Trophoblast cell (in vitro differentiated cells and primary cell): ENCODE data around the gene CSTA.

ENCODE experiments used
- DNase-seq, 2 donors: peaks; one replicate each; pipeline ENCODE4 v3.0.0-alpha.2; 2016
- H2AFZ ChIP-seq: 2 replicates; pipeline ENCODE4 v1.6.1; 2013; ENCODE audit warnings: low read length, moderate library complexity, mild to moderate bottlenecking; ENCODE audit not compliant: insufficient read depth, poor library complexity
- H2AK5ac ChIP-seq: 2 replicates; pipeline ENCODE4 v1.6.1; 2013; ENCODE audit warnings: mild to moderate bottlenecking, low read length
- H2BK120ac ChIP-seq: 2 replicates; pipeline ENCODE4 v1.6.1; 2013; ENCODE audit warnings: low read length, mild to moderate bottlenecking, moderate library complexity; ENCODE audit not compliant: insufficient read depth, poor library complexity
- H2BK12ac ChIP-seq: 2 replicates; pipeline ENCODE4 v1.6.1; 2013; ENCODE audit warnings: mild to moderate bottlenecking, low read length, moderate library complexity
- H2BK5ac ChIP-seq: 2 replicates; pipeline ENCODE4 v1.6.1; 2013; ENCODE audit warnings: low read length, low read depth, moderate library complexity, mild to moderate bottlenecking; ENCODE audit not compliant: poor library complexity
- H3K14ac ChIP-seq: 2 replicates; pipeline ENCODE4 v1.6.1; 2013; ENCODE audit warnings: mild to moderate bottlenecking, low read length
- H3K18ac ChIP-seq: 2 replicates; pipeline ENCODE4 v1.6.1; 2013; ENCODE audit warnings: mild to moderate bottlenecking, low read length
- H3K23ac ChIP-seq: 2 replicates; pipeline ENCODE4 v1.6.1; 2013; ENCODE audit warnings: low read length
- H3K27ac ChIP-seq: 2 replicates; pipeline ENCODE4 v1.5.1; 2013; ENCODE audit warnings: low read depth, mild to moderate bottlenecking, inconsistent platforms, low read length, moderate library complexity
- H3K27me3 ChIP-seq: 2 replicates; pipeline ENCODE4 v1.6.1; 2013; ENCODE audit warnings: inconsistent platforms, mild to moderate bottlenecking, low read length, moderate library complexity; ENCODE audit not compliant: insufficient read depth
- H3K36me3 ChIP-seq, 2 experiments: 1 replicate in 1 of 2; 2 replicates in 1 of 2; pipeline ENCODE4 v1.6.1; 2013; ENCODE audit warnings: low read length in 2 of 2, mild to moderate bottlenecking in 2 of 2, moderate library complexity in 1 of 2; ENCODE audit not compliant: insufficient read depth in 2 of 2, control insufficient read depth in 1 of 2
- H3K4ac ChIP-seq: 2 replicates; pipeline ENCODE4 v1.6.1; 2013; ENCODE audit warnings: low read depth, mild to moderate bottlenecking, low read length, moderate library complexity
- H3K4me1 ChIP-seq, 2 experiments: 1 replicate in 1 of 2; 2 replicates in 1 of 2; pipeline ENCODE4 v1.6.1; 2013; ENCODE audit warnings: low read length in 2 of 2, mild to moderate bottlenecking in 2 of 2, moderate library complexity in 1 of 2; ENCODE audit not compliant: insufficient read depth in 2 of 2, control insufficient read depth in 1 of 2
- H3K4me2 ChIP-seq: 2 replicates; pipeline ENCODE4 v1.6.1; 2013; ENCODE audit warnings: inconsistent platforms, mild to moderate bottlenecking, low read length, moderate library complexity
- H3K4me3 ChIP-seq: 2 replicates; pipeline ENCODE4 v1.5.1; 2013; ENCODE audit warnings: mild to moderate bottlenecking, low read depth, low read length, inconsistent platforms
- H3K79me1 ChIP-seq: one replicate; pipeline ENCODE4 v1.6.1; 2013; ENCODE audit warnings: low read length
- H3K79me2 ChIP-seq: 2 replicates; pipeline ENCODE4 v1.6.1; 2013; ENCODE audit warnings: low read length, mild to moderate bottlenecking; ENCODE audit not compliant: control insufficient read depth, insufficient read depth, poor library complexity
- H3K9ac ChIP-seq: 2 replicates; pipeline ENCODE4 v1.6.1; 2013; ENCODE audit warnings: mild to moderate bottlenecking, low read length
- H3K9me3 ChIP-seq: 2 replicates; pipeline ENCODE4 v1.6.1; 2013; ENCODE audit warnings: low read depth, mild to moderate bottlenecking, control low read depth, inconsistent platforms, low read length; ENCODE audit not compliant: insufficient read depth
- H4K12ac ChIP-seq: 2 replicates; pipeline ENCODE4 v1.6.1; 2013; ENCODE audit warnings: low read depth, mild to moderate bottlenecking, low read length, moderate library complexity
- H4K8ac ChIP-seq: 2 replicates; pipeline ENCODE4 v1.6.1; 2013; ENCODE audit warnings: low read depth, mild to moderate bottlenecking, low read length, moderate library complexity
- H4K91ac ChIP-seq: one replicate; pipeline ENCODE4 v1.6.1; 2013; ENCODE audit warnings: low read depth, mild to moderate bottlenecking, low read length, moderate library complexity
- WGBS: extraction: QIAGEN DNeasy Blood & Tissue Kit; methylation state at CpG from one replicate; pipeline ENCODE4 v1.1.7; 2013; ENCODE audit warnings: missing lambda C conversion rate; ENCODE audit not compliant: insufficient read length, insufficient coverage; ENCODE audit errors: extremely low coverage; 5-methylcytosine and 5-hydroxymethylcytosine counted together

The CSTA gene

DNA sequence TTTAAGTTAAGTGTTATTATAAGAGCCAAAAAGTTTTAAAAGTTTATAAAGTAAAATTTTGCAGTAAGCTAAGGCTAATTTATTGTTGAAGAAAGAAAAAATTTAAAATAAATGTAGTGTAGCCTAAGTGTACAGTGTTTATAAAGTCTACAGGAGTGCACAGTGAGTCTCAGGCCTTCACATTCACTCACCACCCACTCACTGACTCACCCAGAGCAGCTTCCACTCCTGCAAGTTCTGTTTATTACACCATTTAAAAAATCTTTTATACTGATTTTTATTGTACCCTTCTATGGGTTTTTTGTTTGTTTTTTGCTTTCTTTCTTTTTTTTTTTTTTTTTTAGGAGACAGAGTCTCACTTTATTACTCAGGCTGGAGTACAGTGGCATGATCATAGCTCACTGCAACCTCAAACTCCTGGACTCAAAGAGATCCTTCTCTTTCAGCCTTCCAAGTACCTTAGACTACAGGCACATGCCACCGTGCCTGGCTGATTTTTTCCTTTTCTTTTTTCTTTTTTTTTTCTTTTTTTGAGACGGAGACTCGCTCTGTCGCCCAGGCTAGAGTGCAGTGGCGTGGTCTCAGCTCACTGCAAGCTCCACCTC is 25.9 kb downstream of the CSTA start:
- no peak overlapping the region for H4K12ac ChIP-seq
- no peak overlapping the region for H3K23ac ChIP-seq
- no peaks in the 10 kb centered on the region for H3K4me1 ChIP-seq
- H3K4me3 ChIP-seq: no peak overlapping the region
- no peak overlapping the region for H2BK5ac ChIP-seq
- no peak overlapping the region for H2BK12ac ChIP-seq
- H2AK5ac ChIP-seq: no peak overlapping the region
- H3K4ac ChIP-seq: no peak overlapping the region
- H3K27me3 ChIP-seq: no peaks in the 10 kb centered on the region
- no peak overlapping the region for H3K9ac ChIP-seq
- H3K18ac ChIP-seq: no peak overlapping the region
- no peak overlapping the region for H2BK120ac ChIP-seq
- H3K27ac ChIP-seq: no peak overlapping the region
- H3K36me3 ChIP-seq: no peaks in the 10 kb centered on the region
- H3K9me3 ChIP-seq: no peaks in the 10 kb centered on the region
- H4K91ac ChIP-seq: no peak overlapping the region
- no peak overlapping the region for H4K8ac ChIP-seq
- no peak overlapping the region for H2AFZ ChIP-seq
- DNase-seq: no peak
- no peaks in the 10 kb centered on the region for H3K79me2 ChIP-seq
- no CpG with 5 or more reads among the region's 5 CpGs for WGBS
- H3K4me2 ChIP-seq: no peak overlapping the region
- H3K14ac ChIP-seq: no peak overlapping the region
- H3K79me1 ChIP-seq: no peaks in the 10 kb centered on the region

DNA sequence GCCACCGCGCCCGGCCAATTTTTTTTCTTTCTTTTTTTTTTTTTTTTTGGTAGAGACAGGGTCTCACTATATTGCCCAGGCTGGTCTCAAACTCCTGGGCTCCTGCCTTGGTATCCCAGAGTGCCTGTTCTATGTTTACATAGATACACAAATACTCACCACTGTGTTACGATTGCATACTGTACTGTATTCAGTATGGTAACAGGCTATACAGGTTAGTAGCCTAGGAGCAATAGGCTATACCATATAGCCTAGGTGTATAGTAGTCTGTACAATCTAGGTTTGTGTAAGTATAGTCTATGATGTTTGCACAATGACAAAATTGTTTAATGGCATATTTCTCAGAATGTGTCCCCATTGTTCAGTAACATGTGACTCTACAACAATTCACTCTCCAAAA is 26.6 kb downstream of the CSTA start:
- no peak overlapping the region for H3K4me2 ChIP-seq
- H3K79me1 ChIP-seq: no peaks in the 10 kb centered on the region
- no peak overlapping the region for H3K4ac ChIP-seq
- H2AFZ ChIP-seq: no peak overlapping the region
- no peak overlapping the region for H4K12ac ChIP-seq
- DNase-seq: no peak
- H2BK12ac ChIP-seq: no peak overlapping the region
- no peak overlapping the region for H2BK5ac ChIP-seq
- whole genome bisulfite sequencing: no CpG with 5 or more reads among the region's 4 CpGs
- H3K23ac ChIP-seq: no peak overlapping the region
- H3K18ac ChIP-seq: no peak overlapping the region
- H3K14ac ChIP-seq: no peak overlapping the region
- H4K8ac ChIP-seq: no peak overlapping the region
- no peaks in the 10 kb centered on the region for H3K27me3 ChIP-seq
- no peaks in the 10 kb centered on the region for H3K79me2 ChIP-seq
- no peak overlapping the region for H3K27ac ChIP-seq
- H4K91ac ChIP-seq: no peak overlapping the region
- no peak overlapping the region for H2BK120ac ChIP-seq
- no peak overlapping the region for H3K9ac ChIP-seq
- no peaks in the 10 kb centered on the region for H3K9me3 ChIP-seq
- no peak overlapping the region for H3K4me3 ChIP-seq
- no peaks in the 10 kb centered on the region for H3K36me3 ChIP-seq
- H3K4me1 ChIP-seq: no peaks in the 10 kb centered on the region
- H2AK5ac ChIP-seq: no peak overlapping the region

DNA sequence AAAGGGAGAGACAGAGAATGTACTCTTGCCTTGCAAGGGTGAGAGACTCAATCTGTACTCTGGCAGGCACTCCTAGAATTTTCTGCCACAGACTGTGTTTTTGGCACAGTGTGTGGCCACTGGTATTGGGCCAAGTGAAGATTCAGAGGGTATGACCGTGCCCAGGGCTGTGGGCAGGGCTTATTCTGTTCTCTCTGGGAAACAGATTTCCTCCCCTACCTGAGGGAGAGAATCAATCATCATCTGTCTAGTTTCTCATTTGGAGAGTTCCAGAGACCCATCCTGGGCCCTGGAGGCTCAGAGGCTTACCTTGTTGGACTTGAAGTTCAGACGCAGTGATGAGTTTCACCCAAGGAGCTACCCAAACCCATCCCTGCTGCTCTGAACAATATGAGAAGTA is 28.2 kb downstream of the CSTA start:
- Histone ChIP-seq H3K23ac (no peak overlapping the region), H4K8ac (no peak overlapping the region), H2BK120ac (no peak overlapping the region), H3K36me3 (no peaks in the 10 kb centered on the region), H2BK5ac (no peak overlapping the region), H2AK5ac (no peak overlapping the region), H3K4me1 (no peaks in the 10 kb centered on the region), H2AFZ (no peak overlapping the region), H3K9ac (no peak overlapping the region), H3K79me1 (no peaks in the 10 kb centered on the region), H3K4me3 (no peak overlapping the region), H3K4ac (no peak overlapping the region), H2BK12ac (no peak overlapping the region), H3K79me2 (no peaks in the 10 kb centered on the region), H4K91ac (no peak overlapping the region), H3K9me3 (no peaks in the 10 kb centered on the region), H4K12ac (no peak overlapping the region), H3K27ac (no peak overlapping the region), H3K18ac (no peak overlapping the region), H3K27me3 (no peaks in the 10 kb centered on the region), H3K4me2 (no peak overlapping the region), H3K14ac (no peak overlapping the region)
- WGBS: no CpG with 5 or more reads among the region's 2 CpGs
- no peak for DNase-seq

GRCh38 chr3:122353893-122354401 is 28.9 kb downstream of the CSTA start:
- no CpG with 5 or more reads among the region's 1 CpG for WGBS
- H3K23ac ChIP-seq: no peak overlapping the region
- H2BK120ac ChIP-seq: no peak overlapping the region

More at GRCh38 chr3:122353893-122354401, 28.9 kb downstream of the CSTA start:
- Histone ChIP-seq H3K14ac (no peak overlapping the region), H3K36me3 (peaks cover 0 to 2% of the 10 kb centered on the region in 2 experiments), H3K4me3 (no peak overlapping the region), H3K4me1 (no peaks in the 10 kb centered on the region), H2BK5ac (no peak overlapping the region), H4K91ac (no peak overlapping the region), H3K79me2 (no peaks in the 10 kb centered on the region), H3K27me3 (no peaks in the 10 kb centered on the region), H2AK5ac (no peak overlapping the region), H3K9me3 (no peaks in the 10 kb centered on the region), H3K79me1 (no peaks in the 10 kb centered on the region), H2BK12ac (no peak overlapping the region), H3K18ac (no peak overlapping the region), H4K12ac (no peak overlapping the region), H3K4ac (no peak overlapping the region), H3K27ac (no peak overlapping the region), H3K9ac (no peak overlapping the region), H2AFZ (no peak overlapping the region), H3K4me2 (no peak overlapping the region), H4K8ac (no peak overlapping the region)
- DNase-seq: no peak
